GM12878 (cell line): ENCODE data around the gene NUDT22. TPM values are rescaled to one million over a fixed set of nuclear protein-coding genes. Genes with fewer than 3 reads are reported as not detected.

Experiments
- ATAC-seq: fragments of 200-7000 bp; cut with Tn5 transposase; 3 replicates; pipeline ENCODE4 v1.9.1; 2020; ENCODE audit warnings: mild to moderate bottlenecking, moderate library complexity
- BruUV-seq: library from RNA; stranded (reverse); fragments of 400-500 nt; replicated peaks from 2 replicates; lab custom pipeline; 2021; lab: Mats Ljungman, UMichigan
- CTCF ChIA-PET: fragments of 300-600 bp; sonication (Branson Sonifier 250); formaldehyde crosslinking; extraction: SDS; loops from one replicate; lab custom pipeline; 2021; ENCODE audit warnings: inconsistent platforms; lab: Yijun Ruan, JAX
- POLR2A ChIA-PET: fragments of 350-600 bp; formaldehyde crosslinking; extraction: SDS; loops from one replicate; lab custom pipeline; 2021; ENCODE audit warnings: inconsistent platforms; lab: Charles Lee
- RAD21 ChIA-PET: fragments of 300-600 bp; sonication (Branson Sonifier 250); formaldehyde crosslinking; loops from one replicate; lab custom pipeline; 2023; ENCODE audit warnings: antibody characterized with exemption; ENCODE audit not compliant: unreplicated experiment; lab: Charles Lee
- SMC1A ChIA-PET: fragments of 300-600 bp; sonication (Branson Sonifier 250); formaldehyde crosslinking; loops from one replicate; lab custom pipeline; 2023; ENCODE audit not compliant: unreplicated experiment, uncharacterized antibody; lab: Charles Lee
- DNase-seq: peaks from one replicate; pipeline ENCODE4 v3.0.0-alpha.2; 2011; ENCODE audit warnings: low read depth, low spot score
- FAIRE-seq: peaks from 3 replicates; lab custom pipeline; 2011; peaks lifted over from hg19 to GRCh38; lab: Jason Lieb, UNC
- H2AFZ ChIP-seq: 2 replicates; pipeline ENCODE4 v1.6.0; 2011; ENCODE audit warnings: low read depth, low read length, control low read depth; ENCODE audit not compliant: control insufficient read depth
- H3K27ac ChIP-seq: 2 replicates; pipeline ENCODE4 v1.5.1; 2011; ENCODE audit warnings: control low read depth; ENCODE audit not compliant: control insufficient read depth, insufficient read depth
- H3K27me3 ChIP-seq, 2 experiments: replicated peaks in 1 of 2; 2 replicates each; pipeline versions ENCODE4 v1.6.0 to v1.6.1; 2011; ENCODE audit warnings: low read length in 1 of 2; ENCODE audit not compliant: control insufficient read depth in 2 of 2, insufficient read depth in 2 of 2
- H3K36me3 ChIP-seq, 2 experiments: 2 replicates each; pipeline ENCODE4 v1.5.1; 2011; ENCODE audit warnings: low read length in 1 of 2; ENCODE audit not compliant: control insufficient read depth in 2 of 2, insufficient read depth in 2 of 2
- H3K4me1 ChIP-seq: 2 replicates; pipeline ENCODE4 v1.6.1; 2011; ENCODE audit warnings: mild to moderate bottlenecking, low read length, moderate library complexity, mixed read lengths; ENCODE audit not compliant: control insufficient read depth, insufficient read depth
- H3K4me2 ChIP-seq: 2 replicates; pipeline ENCODE4 v1.6.0; 2011; ENCODE audit warnings: control low read depth; ENCODE audit not compliant: control insufficient read depth, insufficient read depth
- H3K4me3 ChIP-seq: fragments of 200-600 bp; sonication (generic); 2 replicates; pipeline ENCODE4 v1.5.1; 2016
- H3K79me2 ChIP-seq: 2 replicates; pipeline ENCODE4 v1.6.0; 2011; ENCODE audit warnings: low read length; ENCODE audit not compliant: control insufficient read depth, insufficient read depth
- H3K9ac ChIP-seq: 2 replicates; pipeline ENCODE4 v1.8.0; 2011; ENCODE audit warnings: low read length, control low read depth, mixed read lengths; ENCODE audit not compliant: control insufficient read depth, insufficient read depth
- H3K9me3 ChIP-seq: replicated peaks from 3 replicates; pipeline ENCODE4 v1.5.1; 2011; ENCODE audit warnings: mild to moderate bottlenecking, low read length; ENCODE audit not compliant: control insufficient read depth, insufficient read depth
- H4K20me1 ChIP-seq: 2 replicates; pipeline ENCODE4 v1.6.0; 2011; ENCODE audit not compliant: control insufficient read depth, insufficient read depth
- BACH1 ChIP-seq: fragments of 450-650 bp; IDR thresholded peaks from 2 replicates; pipeline ENCODE4 v1.6.1; 2017; ENCODE audit warnings: mild to moderate bottlenecking, borderline replicate concordance
- EZH2 ChIP-seq: IDR thresholded peaks from 2 replicates; pipeline ENCODE4 v1.6.1; 2012; ENCODE audit warnings: low read depth, mild to moderate bottlenecking, control low read depth, inconsistent platforms, low read length, borderline replicate concordance; ENCODE audit not compliant: control insufficient read depth
- GATAD2B ChIP-seq: fragments of 450-650 bp; conservative IDR thresholded peaks from 2 replicates; pipeline ENCODE4 v1.6.1; 2017; ENCODE audit warnings: low read depth, mild to moderate bottlenecking, moderate library complexity
- IKZF2 ChIP-seq, 2 experiments: fragments of 450-650 bp; IDR thresholded peaks; 2 replicates each; pipeline ENCODE4 v1.6.1; 2017; ENCODE audit warnings: mild to moderate bottlenecking in 2 of 2, moderate library complexity in 2 of 2
- LARP7 ChIP-seq: fragments of 450-650 bp; IDR thresholded peaks from 2 replicates; pipeline ENCODE4 v1.6.1; 2017; ENCODE audit warnings: mild to moderate bottlenecking
- NR2C2 ChIP-seq: IDR thresholded peaks from 2 replicates; pipeline ENCODE4 v1.6.1; 2011; ENCODE audit warnings: borderline replicate concordance, low read depth; ENCODE audit not compliant: control insufficient read depth, insufficient read length
- SREBF1 ChIP-seq: IDR thresholded peaks from 2 replicates; pipeline ENCODE4 v1.6.1; 2012; ENCODE audit warnings: mild to moderate bottlenecking, low read length
- TCF12 ChIP-seq: IDR thresholded peaks from 2 replicates; pipeline ENCODE4 v1.6.1; 2011; ENCODE audit warnings: low read depth, mild to moderate bottlenecking, low read length
- WGBS: methylation state at CpG from one replicate; pipeline ENCODE4 v1.1.6; 2016; ENCODE audit warnings: low lambda C conversion rate; ENCODE audit not compliant: insufficient replicate concordance, insufficient coverage; ENCODE audit errors: missing lambda C conversion rate; 5-methylcytosine and 5-hydroxymethylcytosine counted together
- in situ Hi-C: fragments of 300-500 bp; cut with MboI; formaldehyde crosslinking; loops from 9 replicates; pipeline ENCODE4 v1.14.3; 2018; ENCODE audit warnings: mixed read lengths
- intact Hi-C: fragments of 100-400 bp; cut with micrococcal nuclease; formaldehyde crosslinking; loops from one replicate; pipeline ENCODE4 v1.14.2; 2022; ENCODE audit not compliant: unreplicated experiment
- polyA plus RNA-seq, 11 experiments: library from polyadenylated mRNA; depleted of rRNA in 4 of 11; unstranded in 6 of 11; stranded (reverse) in 5 of 11; fragments of >200 nt; fragmentation: Nextera tagmentation in 4 of 11; fragmentation: Illumina TruSeq in 1 of 11; extraction: Ambion mirVana in 4 of 11; extraction: Trizol in 1 of 11; gene quantifications; 1 replicate in 1 of 11; 2 replicates in 10 of 11; pipeline versions ENCODE4 v1.2.1 to v1.2.3, GENCODE V29; 2011 to 2016; ENCODE audit warnings: inconsistent platforms in 2 of 11, missing spikeins in 2 of 11, low read depth in 1 of 11
- total RNA-seq, 4 experiments: library from RNA; depleted of rRNA in 3 of 4; stranded (reverse); fragments of >200 nt in 3 of 4; fragmentation: Illumina TruSeq in 1 of 4; extraction: Trizol in 1 of 4; gene quantifications; 2 replicates each; pipeline versions ENCODE4 v1.2.1 to v1.2.3, GENCODE V29; 2013 to 2021
- TF ChIP-seq, protein P1 (sequence below): IDR thresholded peaks from 2 replicates; pipeline ENCODE4 v1.6.1; 2012; ENCODE audit warnings: low read depth, low read length, improper control_type of control experiment
- TF ChIP-seq, protein P2 (sequence below): fragments of 450-650 bp; IDR thresholded peaks from 2 replicates; pipeline ENCODE4 v1.6.1; 2017; ENCODE audit warnings: mild to moderate bottlenecking, moderate library complexity

Gene NUDT22
- total and polyA plus RNA-seq, 10 of the 15 experiments (the other 5 are each of a cell fraction or from before 2014, with no cell fraction given), result 6.7 to 115 (median 64.7) TPM

DNA sequence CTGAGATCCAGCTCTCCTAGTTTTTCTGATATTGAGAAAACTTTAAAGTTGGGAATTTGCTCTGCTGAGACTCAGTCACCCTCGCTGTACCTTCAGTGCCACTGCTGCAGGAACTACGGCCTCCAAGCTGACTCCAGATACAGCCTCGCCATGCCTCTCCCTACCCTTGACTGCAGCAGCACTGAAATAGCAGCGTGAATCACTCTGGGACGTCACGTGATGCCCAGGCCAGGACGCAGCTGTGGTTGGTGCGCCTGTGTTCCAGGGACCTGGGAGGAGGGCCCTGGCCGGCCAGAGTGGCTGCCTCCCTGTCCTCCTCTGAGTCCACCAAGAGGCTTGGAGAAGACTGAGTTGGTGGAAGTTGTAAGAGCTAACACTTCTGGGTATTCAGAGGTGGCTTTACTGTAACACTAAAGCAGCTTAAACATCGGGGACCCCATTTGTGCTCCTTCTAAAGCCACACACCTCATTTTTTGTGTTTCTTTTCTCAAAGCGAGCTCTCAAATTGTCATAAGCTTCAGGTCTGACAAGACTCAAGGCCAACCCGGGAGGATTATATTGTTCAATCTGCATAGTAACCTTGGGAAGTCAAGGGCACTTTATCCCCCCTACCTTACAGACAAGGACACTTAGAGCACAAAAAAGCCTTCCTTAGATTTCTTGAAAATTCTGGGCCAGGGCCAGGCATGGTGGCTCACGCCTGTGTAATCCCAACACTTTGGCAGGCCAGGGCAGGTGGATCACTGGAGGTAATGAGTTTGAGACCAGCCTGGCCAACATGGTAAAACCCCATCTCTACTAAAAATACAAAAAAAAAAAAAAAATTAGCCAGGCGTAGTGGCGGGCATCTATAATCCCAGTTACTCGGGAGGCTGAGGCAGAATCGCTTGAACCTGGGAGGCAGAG lies 44.3 kb upstream of the NUDT22 start (continued):
- TF ChIP-seq IKZF2 (IDR thresholded peaks at IDR 0.05), result peak in 1 of 2 experiments; percentile 11; a peak in 1 of 4 replicates
- TF ChIP-seq, protein P1, sequence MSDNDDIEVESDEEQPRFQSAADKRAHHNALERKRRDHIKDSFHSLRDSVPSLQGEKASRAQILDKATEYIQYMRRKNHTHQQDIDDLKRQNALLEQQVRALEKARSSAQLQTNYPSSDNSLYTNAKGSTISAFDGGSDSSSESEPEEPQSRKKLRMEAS, result peak; percentile 20; the same call in 1 of the 2 replicates

DNA sequence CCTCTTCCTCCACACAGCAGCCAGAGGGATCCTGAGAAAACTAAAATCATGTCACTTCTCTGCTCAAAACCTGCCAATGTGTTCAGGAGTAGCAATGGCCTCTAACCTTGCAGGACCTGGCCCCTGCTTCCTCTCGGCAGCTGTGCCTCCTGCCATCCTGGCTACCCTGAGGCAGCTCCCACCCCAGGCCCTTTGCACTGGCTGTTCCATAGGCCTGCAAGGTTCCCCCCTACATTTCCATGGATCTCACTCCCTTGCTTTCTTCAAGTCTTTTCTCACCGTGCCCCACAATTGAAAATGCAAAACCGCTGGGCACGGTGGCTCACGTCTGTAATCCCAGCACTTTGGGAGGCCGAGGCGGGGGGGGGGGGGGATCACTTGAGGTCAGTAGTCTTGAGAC lies 42.2 kb upstream of the NUDT22 start:
- whole genome bisulfite sequencing, result 76% methylated on average over 6 of the region's 7 CpGs
- H3K9me3 ChIP-seq, result no peaks in the 10 kb centered on the region
- H3K4me2 ChIP-seq, result peak overlapping the region; percentile 98
- TF ChIP-seq EZH2 (no peak), SREBF1 (no peak), NR2C2 (no peak), TCF12 (no peak), BACH1 (no peak), GATAD2B (no peak), LARP7 (no peak)
- TF ChIP-seq, protein P2, sequence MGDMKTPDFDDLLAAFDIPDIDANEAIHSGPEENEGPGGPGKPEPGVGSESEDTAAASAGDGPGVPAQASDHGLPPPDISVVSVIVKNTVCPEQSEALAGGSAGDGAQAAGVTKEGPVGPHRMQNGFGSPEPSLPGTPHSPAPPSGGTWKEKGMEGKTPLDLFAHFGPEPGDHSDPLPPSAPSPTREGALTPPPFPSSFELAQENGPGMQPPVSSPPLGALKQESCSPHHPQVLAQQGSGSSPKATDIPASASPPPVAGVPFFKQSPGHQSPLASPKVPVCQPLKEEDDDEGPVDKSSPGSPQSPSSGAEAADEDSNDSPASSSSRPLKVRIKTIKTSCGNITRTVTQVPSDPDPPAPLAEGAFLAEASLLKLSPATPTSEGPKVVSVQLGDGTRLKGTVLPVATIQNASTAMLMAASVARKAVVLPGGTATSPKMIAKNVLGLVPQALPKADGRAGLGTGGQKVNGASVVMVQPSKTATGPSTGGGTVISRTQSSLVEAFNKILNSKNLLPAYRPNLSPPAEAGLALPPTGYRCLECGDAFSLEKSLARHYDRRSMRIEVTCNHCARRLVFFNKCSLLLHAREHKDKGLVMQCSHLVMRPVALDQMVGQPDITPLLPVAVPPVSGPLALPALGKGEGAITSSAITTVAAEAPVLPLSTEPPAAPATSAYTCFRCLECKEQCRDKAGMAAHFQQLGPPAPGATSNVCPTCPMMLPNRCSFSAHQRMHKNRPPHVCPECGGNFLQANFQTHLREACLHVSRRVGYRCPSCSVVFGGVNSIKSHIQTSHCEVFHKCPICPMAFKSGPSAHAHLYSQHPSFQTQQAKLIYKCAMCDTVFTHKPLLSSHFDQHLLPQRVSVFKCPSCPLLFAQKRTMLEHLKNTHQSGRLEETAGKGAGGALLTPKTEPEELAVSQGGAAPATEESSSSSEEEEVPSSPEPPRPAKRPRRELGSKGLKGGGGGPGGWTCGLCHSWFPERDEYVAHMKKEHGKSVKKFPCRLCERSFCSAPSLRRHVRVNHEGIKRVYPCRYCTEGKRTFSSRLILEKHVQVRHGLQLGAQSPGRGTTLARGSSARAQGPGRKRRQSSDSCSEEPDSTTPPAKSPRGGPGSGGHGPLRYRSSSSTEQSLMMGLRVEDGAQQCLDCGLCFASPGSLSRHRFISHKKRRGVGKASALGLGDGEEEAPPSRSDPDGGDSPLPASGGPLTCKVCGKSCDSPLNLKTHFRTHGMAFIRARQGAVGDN, result no peak
- ChIA-PET POLR2A (interaction anchor here (0.5 to 6.4 kb wide), 5 partner anchors 22 to 1387 kb away, joined by 3 to 68 read pairs (median 6); partner anchors contain the start of genes FERMT3, NUDT22 and TRPT1), RAD21 (interaction anchor here (0.9 to 2.5 kb wide), 3 partner anchors 22 to 198 kb away, joined by 3 to 32 read pairs (median 3); partner anchors contain the start of gene FERMT3), SMC1A (no interaction called here), CTCF (interaction anchor here (0.8 to 2.1 kb wide), 3 partner anchors 68 to 183 kb away, joined by 4 to 9 read pairs (median 7); partner anchors contain the start of genes PRDX5 and TRMT112)
- in situ Hi-C loops, result no loop called here
- intact Hi-C loops, result no loop called here
- peaks cover 22% of the 10 kb centered on the region for H3K79me2 ChIP-seq
- no peak for DNase-seq
- peak overlapping the region; percentile 80; the same call in 1 of the 2 replicates for H3K4me3 ChIP-seq
- H2AFZ ChIP-seq, result no peak overlapping the region
- H3K4me1 ChIP-seq, result peaks cover 20% of the 10 kb centered on the region
- ATAC-seq, result no peak
- H3K36me3 ChIP-seq, result no peaks in the 10 kb centered on the region
- peak overlapping the region; percentile 7; the same call in 1 of the 2 replicates for H3K9ac ChIP-seq
- peaks cover 3% of the 10 kb centered on the region; the same call in 1 of the 2 replicates for H4K20me1 ChIP-seq
- no peak for FAIRE-seq
- H3K27me3 ChIP-seq, result no peaks in the 10 kb centered on the region
- H3K27ac ChIP-seq, result peak overlapping the region; percentile 33; the same call in 1 of the 2 replicates
- no TSS peak for BruUV-seq
